HG03108 (cell line): ENCODE measurements around the gene G3BP1.
"Not testable (repeated sequence)": the region's sequence is repeated elsewhere in the genome, so short reads cannot be mapped to it uniquely, and the experiment has no call there.

ENCODE experiments used
- ATAC-seq: cut with Tn5 transposase; IDR thresholded peaks from one replicate; pipeline ENCODE4 v1.9.1; 2021; ENCODE audit warnings: moderate library complexity; ENCODE audit not compliant: unreplicated experiment

G3BP1 gene

GRCh38 chr5:151751593-151751992 is 20.2 kb upstream of the G3BP1 start:
- no peak for ATAC-seq

GRCh38 chr5:151755383-151755782 is 16.4 kb upstream of the G3BP1 start:
- no peak for ATAC-seq

- no peak for ATAC-seq
Observed at GRCh38 chr5:151757233-151758140, 14.3 kb upstream of the G3BP1 start.

GRCh38 chr5:151758141-151758429 is 13.7 kb upstream of the G3BP1 start:
- peak; percentile 0 for ATAC-seq

GRCh38 chr5:151758430-151759241 is 13.1 kb upstream of the G3BP1 start, which contains the start of gene ATOX1:
Gene ATOX1, minus strand, starts transcription at chr5:151758631. Its CDS starts 80 bp downstream, at chr5:151758551.
- peak; percentile 98 for ATAC-seq

- no peak for ATAC-seq
Observed at GRCh38 chr5:151764801-151765200, 7.0 kb upstream of the G3BP1 start.

- no peak for ATAC-seq
Observed at GRCh38 chr5:151766975-151767374, 4.8 kb upstream of the G3BP1 start.

- peak; percentile 20 for ATAC-seq
Observed at GRCh38 chr5:151770383-151771258, 1.1 kb upstream of the G3BP1 start.

- ATAC-seq: no peak
Observed at GRCh38 chr5:151772029-151772845, 483 bp downstream of the G3BP1 start.

GRCh38 chr5:151772846-151773561 is 1.2 kb downstream of the G3BP1 start:
- no peak for ATAC-seq

GRCh38 chr5:151773951-151774350 is 2.2 kb downstream of the G3BP1 start:
- no peak for ATAC-seq

- ATAC-seq: no peak
Observed at GRCh38 chr5:151775025-151775606, 3.4 kb downstream of the G3BP1 start.

- ATAC-seq: peak; percentile 76
Observed at GRCh38 chr5:151779531-151780125, 7.9 kb downstream of the G3BP1 start.

GRCh38 chr5:151780348-151780747 is 8.6 kb downstream of the G3BP1 start:
- ATAC-seq: no peak

- ATAC-seq: no peak
Observed at GRCh38 chr5:151781201-151781600, 9.4 kb downstream of the G3BP1 start.

- not testable (repeated sequence) for ATAC-seq
Observed at GRCh38 chr5:151783664-151784063, 11.9 kb downstream of the G3BP1 start.

- no peak for ATAC-seq
Observed at GRCh38 chr5:151784141-151784540, 12.4 kb downstream of the G3BP1 start.

GRCh38 chr5:151786468-151786867 is 14.7 kb downstream of the G3BP1 start:
- no peak for ATAC-seq

GRCh38 chr5:151787817-151788216 is 16.1 kb downstream of the G3BP1 start:
- no peak for ATAC-seq
